ENCODE data around the gene LGR5.

DNA sequence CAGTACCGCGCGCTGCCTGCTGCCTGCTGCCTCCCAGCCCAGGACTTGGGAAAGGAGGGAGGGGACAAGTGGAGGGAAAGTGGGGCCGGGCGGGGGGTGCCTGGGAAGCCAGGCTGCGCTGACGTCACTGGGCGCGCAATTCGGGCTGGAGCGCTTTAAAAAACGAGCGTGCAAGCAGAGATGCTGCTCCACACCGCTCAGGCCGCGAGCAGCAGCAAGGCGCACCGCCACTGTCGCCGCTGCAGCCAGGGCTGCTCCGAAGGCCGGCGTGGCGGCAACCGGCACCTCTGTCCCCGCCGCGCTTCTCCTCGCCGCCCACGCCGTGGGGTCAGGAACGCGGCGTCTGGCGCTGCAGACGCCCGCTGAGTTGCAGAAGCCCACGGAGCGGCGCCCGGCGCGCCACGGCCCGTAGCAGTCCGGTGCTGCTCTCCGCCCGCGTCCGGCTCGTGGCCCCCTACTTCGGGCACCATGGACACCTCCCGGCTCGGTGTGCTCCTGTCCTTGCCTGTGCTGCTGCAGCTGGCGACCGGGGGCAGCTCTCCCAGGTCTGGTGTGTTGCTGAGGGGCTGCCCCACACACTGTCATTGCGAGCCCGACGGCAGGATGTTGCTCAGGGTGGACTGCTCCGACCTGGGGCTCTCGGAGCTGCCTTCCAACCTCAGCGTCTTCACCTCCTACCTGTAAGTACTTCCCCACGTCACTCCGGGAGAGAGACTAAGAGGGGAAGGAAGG lies at the start of gene LGR5:
- TF ChIP-seq, protein P1, sequence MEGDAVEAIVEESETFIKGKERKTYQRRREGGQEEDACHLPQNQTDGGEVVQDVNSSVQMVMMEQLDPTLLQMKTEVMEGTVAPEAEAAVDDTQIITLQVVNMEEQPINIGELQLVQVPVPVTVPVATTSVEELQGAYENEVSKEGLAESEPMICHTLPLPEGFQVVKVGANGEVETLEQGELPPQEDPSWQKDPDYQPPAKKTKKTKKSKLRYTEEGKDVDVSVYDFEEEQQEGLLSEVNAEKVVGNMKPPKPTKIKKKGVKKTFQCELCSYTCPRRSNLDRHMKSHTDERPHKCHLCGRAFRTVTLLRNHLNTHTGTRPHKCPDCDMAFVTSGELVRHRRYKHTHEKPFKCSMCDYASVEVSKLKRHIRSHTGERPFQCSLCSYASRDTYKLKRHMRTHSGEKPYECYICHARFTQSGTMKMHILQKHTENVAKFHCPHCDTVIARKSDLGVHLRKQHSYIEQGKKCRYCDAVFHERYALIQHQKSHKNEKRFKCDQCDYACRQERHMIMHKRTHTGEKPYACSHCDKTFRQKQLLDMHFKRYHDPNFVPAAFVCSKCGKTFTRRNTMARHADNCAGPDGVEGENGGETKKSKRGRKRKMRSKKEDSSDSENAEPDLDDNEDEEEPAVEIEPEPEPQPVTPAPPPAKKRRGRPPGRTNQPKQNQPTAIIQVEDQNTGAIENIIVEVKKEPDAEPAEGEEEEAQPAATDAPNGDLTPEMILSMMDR (conservative IDR thresholded peaks at IDR 0.05 in 1 of 2, IDR thresholded peaks at IDR 0.05 in 1 of 2; ENCODE audit: extremely low read depth in 1 of 2, insufficient read depth in 1 of 2, low read depth in 1 of 2, low read length in 2 of 2) = no peak
- TF ChIP-seq EZH2 (IDR thresholded peaks at IDR 0.05; ENCODE audit: borderline replicate concordance, low read length) = peak; percentile 71
